Fibroblast of the conjunctiva (primary cell): ENCODE data around the gene COL17A1.
A peak's percentile ranks its signal among the peaks of the same experiment; 100 is the strongest.

ENCODE experiments used
- DNase-seq: peaks from one replicate; pipeline ENCODE4 v3.0.0-alpha.2; 2010; ENCODE audit warnings: low read depth

Gene COL17A1

GRCh38 chr10:104085801-104086400 lies at the start of gene COL17A1:
Gene COL17A1 (minus strand): TSS chr10:104085880. CDS start chr10:104080673, 5,207 bp downstream.
- DNase-seq, result no peak

GRCh38 chr10:104130041-104130440 lies 44.4 kb upstream of the COL17A1 start:
- no peak for DNase-seq

- no peak for DNase-seq
These were observed 42.5 kb upstream of the COL17A1 start for GRCh38 chr10:104128214-104128613.

GRCh38 chr10:104127411-104127810 lies 41.7 kb upstream of the COL17A1 start:
- DNase-seq, result no peak

GRCh38 chr10:104123397-104123796 lies 37.7 kb upstream of the COL17A1 start:
- no peak for DNase-seq

GRCh38 chr10:104122225-104123107 lies 36.8 kb upstream of the COL17A1 start:
- no peak for DNase-seq

GRCh38 chr10:104121485-104122224 lies 36.0 kb upstream of the COL17A1 start, which contains the start of gene SFR1:
Gene SFR1 (plus strand): TSS chr10:104122171. CDS start chr10:104122184, 13 bp downstream.
- peak; percentile 98 for DNase-seq

GRCh38 chr10:104120903-104121484 lies 35.3 kb upstream of the COL17A1 start:
- DNase-seq, result peak; percentile 97

- DNase-seq, result no peak
These were observed 34.8 kb upstream of the COL17A1 start for GRCh38 chr10:104120512-104120902.

- DNase-seq, result no peak
These were observed 34.3 kb upstream of the COL17A1 start for GRCh38 chr10:104119996-104120395.

GRCh38 chr10:104117839-104118323 lies 32.2 kb upstream of the COL17A1 start:
- DNase-seq, result no peak

GRCh38 chr10:104113376-104113956 lies 27.8 kb upstream of the COL17A1 start:
- DNase-seq, result no peak

GRCh38 chr10:104109908-104110662 lies 24.4 kb upstream of the COL17A1 start:
- DNase-seq, result no peak

GRCh38 chr10:104104926-104105325 lies 19.2 kb upstream of the COL17A1 start:
- DNase-seq, result no peak

- no peak for DNase-seq
These were observed 18.7 kb upstream of the COL17A1 start for GRCh38 chr10:104104418-104104817.

GRCh38 chr10:104103956-104104355 lies 18.3 kb upstream of the COL17A1 start:
- DNase-seq, result no peak

GRCh38 chr10:104101902-104102301 lies 16.2 kb upstream of the COL17A1 start:
- no peak for DNase-seq

- no peak for DNase-seq
These were observed 15.1 kb upstream of the COL17A1 start for GRCh38 chr10:104100795-104101194.

GRCh38 chr10:104099941-104100340 lies 14.3 kb upstream of the COL17A1 start:
- DNase-seq, result no peak

GRCh38 chr10:104099269-104099668 lies 13.6 kb upstream of the COL17A1 start:
- no peak for DNase-seq

GRCh38 chr10:104098358-104098925 lies 12.8 kb upstream of the COL17A1 start:
- DNase-seq, result no peak
